ENCODE results near the gene GBX2. TPM values are rescaled to one million over a fixed set of nuclear protein-coding genes. Genes with fewer than 3 reads are reported as not detected.

The GBX2 gene
- total RNA-seq, 1 experiment from 2014 or later: not detected

DNA sequence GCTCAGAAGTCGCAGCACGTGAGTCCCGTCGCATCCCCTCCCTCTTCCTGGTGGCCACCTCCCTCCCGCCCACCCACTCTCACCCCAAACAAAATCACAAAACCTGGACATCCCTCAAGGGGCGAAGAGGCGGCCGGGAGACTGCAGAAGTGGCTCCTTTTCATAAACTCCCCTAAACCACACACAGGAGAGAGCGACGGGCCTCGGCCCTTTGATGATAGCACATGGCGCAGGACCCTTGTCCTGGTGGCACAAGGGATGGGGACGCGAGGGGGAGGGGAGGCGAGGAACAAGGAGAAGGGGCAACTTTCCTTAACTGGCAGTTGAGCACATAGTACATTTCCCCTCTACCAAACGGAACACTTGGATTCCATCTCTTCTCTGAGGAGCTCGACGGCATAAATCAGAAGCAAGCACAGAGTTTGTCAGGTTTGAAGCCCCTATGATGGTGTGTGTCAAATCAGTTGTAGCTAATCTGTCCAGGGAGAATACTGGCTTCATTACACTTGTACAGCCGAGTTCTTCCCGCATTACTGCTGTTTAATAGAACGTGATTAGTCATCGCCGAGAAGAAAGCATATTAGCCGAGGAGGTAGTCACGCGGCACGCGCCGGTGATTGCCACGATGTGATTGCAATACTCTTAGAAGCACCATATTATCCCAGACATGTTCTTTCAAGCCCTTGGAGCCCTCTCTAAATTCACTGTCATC, 43.8 kb downstream of the GBX2 start:
- no peak for TF ChIP-seq CTCF (IDR thresholded peaks at IDR 0.05; ENCODE audit: unreplicated experiment)
- no peaks in the 10 kb centered on the region for H3K9me3 Mint-ChIP-seq (ENCODE audit: unreplicated experiment)
- POLR2A ChIA-PET: no interaction called here
- no peak overlapping the region for H3K4me3 Mint-ChIP-seq (ENCODE audit: unreplicated experiment)
- intact Hi-C loops (cut with micrococcal nuclease): no loop called here
- H3K27ac Mint-ChIP-seq (ENCODE audit: low read depth, unreplicated experiment): no peak overlapping the region
- no peaks in the 10 kb centered on the region for H3K4me1 Mint-ChIP-seq (ENCODE audit: insufficient read depth, unreplicated experiment)
- peaks cover 22% of the 10 kb centered on the region for H3K36me3 Mint-ChIP-seq (ENCODE audit: insufficient read depth, unreplicated experiment)
- BruUV-seq (replicated peaks): no TSS peak
- DNase-seq (ENCODE audit: unreplicated experiment): no peak
- CTCF ChIA-PET: no interaction called here
- no peaks in the 10 kb centered on the region for H3K27me3 Mint-ChIP-seq (ENCODE audit: insufficient read depth, unreplicated experiment)

GRCh38 chr2:236123716-236124115, 44.5 kb downstream of the GBX2 start:
- no TSS peak for BruUV-seq (replicated peaks)
- no peak for TF ChIP-seq CTCF (IDR thresholded peaks at IDR 0.05; ENCODE audit: unreplicated experiment)
- no peak for DNase-seq (ENCODE audit: unreplicated experiment)
- Mint-ChIP-seq H3K4me1 (ENCODE audit: insufficient read depth, unreplicated experiment) (no peaks in the 10 kb centered on the region), H3K9me3 (ENCODE audit: unreplicated experiment) (no peaks in the 10 kb centered on the region), H3K27me3 (ENCODE audit: insufficient read depth, unreplicated experiment) (no peaks in the 10 kb centered on the region), H3K36me3 (ENCODE audit: insufficient read depth, unreplicated experiment) (peaks cover 22% of the 10 kb centered on the region), H3K27ac (ENCODE audit: low read depth, unreplicated experiment) (no peak overlapping the region), H3K4me3 (ENCODE audit: unreplicated experiment) (no peak overlapping the region)
- ChIA-PET CTCF (interaction anchor here (0.7 kb wide), 1 partner anchor 587 kb away, joined by 3 read pairs; no protein-coding TSS in a partner anchor), POLR2A (no interaction called here)
- intact Hi-C loops (cut with micrococcal nuclease): no loop called here

DNA sequence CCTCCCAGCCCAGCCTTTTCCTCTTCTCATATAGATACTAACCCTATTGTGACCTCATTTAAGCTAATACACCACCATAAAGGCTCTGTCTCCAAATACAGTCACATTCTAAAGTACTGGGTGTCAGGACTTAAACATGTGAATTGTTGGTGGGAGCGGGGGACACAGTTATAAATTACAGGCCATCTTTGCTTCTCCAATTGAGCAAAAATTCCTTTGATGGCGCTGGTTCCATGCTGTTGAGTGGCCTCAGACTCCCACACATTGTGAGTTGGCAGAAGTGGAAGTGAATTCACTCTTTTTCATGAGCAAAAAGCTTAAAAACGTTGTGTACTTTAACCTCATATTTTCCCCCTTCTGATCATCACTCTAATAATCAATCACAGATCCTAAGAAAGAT, 46.0 kb downstream of the GBX2 start:
- DNase-seq (ENCODE audit: unreplicated experiment): no peak
- no peaks in the 10 kb centered on the region for H3K27me3 Mint-ChIP-seq (ENCODE audit: insufficient read depth, unreplicated experiment)
- POLR2A ChIA-PET: no interaction called here
- TF ChIP-seq CTCF (IDR thresholded peaks at IDR 0.05; ENCODE audit: unreplicated experiment): no peak
- no TSS peak for BruUV-seq (replicated peaks)
- H3K4me1 Mint-ChIP-seq (ENCODE audit: insufficient read depth, unreplicated experiment): no peaks in the 10 kb centered on the region
- H3K36me3 Mint-ChIP-seq (ENCODE audit: insufficient read depth, unreplicated experiment): peaks cover 15% of the 10 kb centered on the region
- H3K27ac Mint-ChIP-seq (ENCODE audit: low read depth, unreplicated experiment): no peak overlapping the region
- intact Hi-C loops (cut with micrococcal nuclease): no loop called here
- H3K9me3 Mint-ChIP-seq (ENCODE audit: unreplicated experiment): no peaks in the 10 kb centered on the region
- CTCF ChIA-PET: interaction anchor here (0.7 kb wide), 1 partner anchor 34 kb away, joined by 3 read pairs; no protein-coding TSS in a partner anchor
- H3K4me3 Mint-ChIP-seq (ENCODE audit: unreplicated experiment): no peak overlapping the region

DNA sequence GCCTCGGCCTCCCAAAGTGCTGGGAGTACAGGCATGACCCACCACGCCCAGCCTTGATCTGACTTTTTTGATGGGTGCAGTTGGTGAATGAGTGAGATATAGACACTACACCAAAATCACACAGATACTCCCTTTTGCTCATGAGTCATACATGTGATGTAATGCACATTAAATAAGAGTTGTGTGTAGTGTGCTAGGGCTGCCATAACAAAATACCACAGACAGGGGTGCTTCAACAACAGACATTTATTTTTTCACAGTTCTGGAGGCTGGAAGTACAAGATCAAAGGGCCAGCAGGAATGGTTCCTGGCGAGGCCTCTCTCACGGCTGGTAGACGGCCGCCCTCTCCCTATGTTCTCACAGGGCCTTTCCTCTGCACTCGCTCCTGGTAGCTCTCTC, 46.6 kb downstream of the GBX2 start:
- ChIA-PET CTCF (no interaction called here), POLR2A (no interaction called here)
- H3K4me3 Mint-ChIP-seq (ENCODE audit: unreplicated experiment): no peak overlapping the region
- intact Hi-C loops (cut with micrococcal nuclease): no loop called here
- no peak for TF ChIP-seq CTCF (IDR thresholded peaks at IDR 0.05; ENCODE audit: unreplicated experiment)
- H3K4me1 Mint-ChIP-seq (ENCODE audit: insufficient read depth, unreplicated experiment): no peaks in the 10 kb centered on the region
- H3K36me3 Mint-ChIP-seq (ENCODE audit: insufficient read depth, unreplicated experiment): peaks cover 15% of the 10 kb centered on the region
- no peak overlapping the region for H3K27ac Mint-ChIP-seq (ENCODE audit: low read depth, unreplicated experiment)
- no peaks in the 10 kb centered on the region for H3K27me3 Mint-ChIP-seq (ENCODE audit: insufficient read depth, unreplicated experiment)
- peak; percentile 19 for DNase-seq (ENCODE audit: unreplicated experiment)
- no peaks in the 10 kb centered on the region for H3K9me3 Mint-ChIP-seq (ENCODE audit: unreplicated experiment)
- no TSS peak for BruUV-seq (replicated peaks)
